ENCODE measurements around the gene SOBP. TPM values are rescaled to one million over a fixed set of nuclear protein-coding genes. Genes with fewer than 3 reads are reported as not detected.

SOBP gene
- total RNA-seq, 4 donors from 2014 or later, result 3.8 to 32.5 (median 19.4) TPM

DNA sequence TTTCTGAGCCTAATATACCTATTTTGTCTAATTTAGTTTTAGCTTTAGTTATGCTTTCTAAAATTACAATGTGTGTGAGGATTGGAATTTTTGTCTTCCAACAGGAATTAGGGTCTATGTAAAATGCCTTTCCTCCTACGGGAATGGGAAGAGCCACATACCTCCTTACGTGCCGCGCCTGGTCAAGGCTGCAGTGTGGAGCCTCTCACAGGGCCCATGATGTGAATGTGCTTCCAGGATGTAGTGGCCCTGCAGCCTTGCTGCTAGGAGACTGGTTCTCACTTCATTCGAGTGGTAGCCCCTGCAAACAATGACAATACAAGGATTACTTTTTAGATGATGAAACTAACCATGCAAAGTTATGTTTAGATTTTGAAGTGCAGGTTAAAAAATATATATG, 110.2 kb downstream of the SOBP start:
- Histone ChIP-seq H3K36me3 (no peaks in the 10 kb centered on the region), H3K27ac (no peak overlapping the region), H3K4me1 (peaks cover 32 to 38% of the 10 kb centered on the region in 2 donors), H3K27me3 (no peaks in the 10 kb centered on the region), H3K9me3 (no peaks in the 10 kb centered on the region), H3K4me3 (no peak overlapping the region)
- intact Hi-C loops (cut with DNase I; ENCODE audit: low total_unique reads) (no loop called here), in situ Hi-C loops (cut with MboI; ENCODE audit: low sequenced_read_pairs in 4 of 4) (no loop called here)
- TF ChIP-seq POLR2A (IDR thresholded peaks at IDR 0.05), result no peak
- TF ChIP-seq, protein P1, sequence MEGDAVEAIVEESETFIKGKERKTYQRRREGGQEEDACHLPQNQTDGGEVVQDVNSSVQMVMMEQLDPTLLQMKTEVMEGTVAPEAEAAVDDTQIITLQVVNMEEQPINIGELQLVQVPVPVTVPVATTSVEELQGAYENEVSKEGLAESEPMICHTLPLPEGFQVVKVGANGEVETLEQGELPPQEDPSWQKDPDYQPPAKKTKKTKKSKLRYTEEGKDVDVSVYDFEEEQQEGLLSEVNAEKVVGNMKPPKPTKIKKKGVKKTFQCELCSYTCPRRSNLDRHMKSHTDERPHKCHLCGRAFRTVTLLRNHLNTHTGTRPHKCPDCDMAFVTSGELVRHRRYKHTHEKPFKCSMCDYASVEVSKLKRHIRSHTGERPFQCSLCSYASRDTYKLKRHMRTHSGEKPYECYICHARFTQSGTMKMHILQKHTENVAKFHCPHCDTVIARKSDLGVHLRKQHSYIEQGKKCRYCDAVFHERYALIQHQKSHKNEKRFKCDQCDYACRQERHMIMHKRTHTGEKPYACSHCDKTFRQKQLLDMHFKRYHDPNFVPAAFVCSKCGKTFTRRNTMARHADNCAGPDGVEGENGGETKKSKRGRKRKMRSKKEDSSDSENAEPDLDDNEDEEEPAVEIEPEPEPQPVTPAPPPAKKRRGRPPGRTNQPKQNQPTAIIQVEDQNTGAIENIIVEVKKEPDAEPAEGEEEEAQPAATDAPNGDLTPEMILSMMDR (IDR thresholded peaks at IDR 0.05 in 4 of 5, conservative IDR thresholded peaks at IDR 0.05 in 1 of 5), result no peak
- ATAC-seq (no peak), DNase-seq (no peak)

DNA sequence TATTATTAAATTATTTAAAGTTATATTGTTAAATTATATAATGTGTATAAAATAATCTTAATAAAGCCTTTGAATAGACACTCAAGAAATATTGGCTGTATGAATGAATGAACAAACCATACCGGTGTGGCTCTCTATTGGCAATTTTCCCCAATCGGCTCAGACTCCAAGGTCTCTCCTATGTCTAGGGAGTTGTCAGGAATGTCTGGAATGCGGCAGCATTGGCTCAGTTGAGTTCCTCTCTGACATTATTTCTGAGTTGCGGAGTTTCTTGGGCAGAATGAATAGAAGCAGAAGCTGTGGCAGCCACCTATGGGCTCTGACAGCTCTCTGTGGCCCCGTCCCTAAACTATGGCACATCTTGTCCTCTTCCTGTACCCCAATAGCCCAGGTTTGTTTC, 111.0 kb downstream of the SOBP start:
- no peak for TF ChIP-seq POLR2A (IDR thresholded peaks at IDR 0.05)
- TF ChIP-seq, protein P1 (IDR thresholded peaks at IDR 0.05 in 4 of 5, conservative IDR thresholded peaks at IDR 0.05 in 1 of 5), result no peak
- H3K27ac ChIP-seq, result peak overlapping the region in 2 of 4 donors; percentile 10 to 34
- in situ Hi-C loops (cut with MboI; ENCODE audit: low sequenced_read_pairs in 4 of 4) (no loop called here), intact Hi-C loops (cut with DNase I; ENCODE audit: low total_unique reads) (no loop called here)
- no peak overlapping the region for H3K4me3 ChIP-seq
- peaks cover 32 to 38% of the 10 kb centered on the region in 2 donors for H3K4me1 ChIP-seq
- H3K36me3 ChIP-seq, result no peaks in the 10 kb centered on the region
- no peaks in the 10 kb centered on the region for H3K9me3 ChIP-seq
- DNase-seq (peak in 1 of 2 donors; percentile 33), ATAC-seq (peak in 1 of 2 donors; percentile 53)
- no peaks in the 10 kb centered on the region for H3K27me3 ChIP-seq

DNA sequence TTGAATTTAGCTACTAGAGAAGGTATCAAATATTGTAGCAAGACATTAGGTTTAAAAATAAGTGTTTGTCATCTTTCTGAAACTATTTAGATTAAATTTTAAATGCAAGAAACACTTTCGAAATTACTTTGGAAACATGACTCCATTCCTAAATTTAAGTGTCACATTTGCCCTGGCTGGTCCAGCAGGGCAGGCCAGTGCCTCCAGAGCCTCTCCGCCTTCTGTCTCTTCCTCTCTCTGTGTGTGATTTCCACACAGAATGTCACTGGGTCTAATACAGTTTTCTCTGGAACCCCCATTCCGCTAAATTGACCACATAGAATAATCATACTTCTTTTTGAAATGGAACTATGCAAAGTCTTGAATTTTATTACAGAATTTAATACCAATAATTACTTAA, 111.5 kb downstream of the SOBP start:
- intact Hi-C loops (cut with DNase I; ENCODE audit: low total_unique reads) (no loop called here), in situ Hi-C loops (cut with MboI; ENCODE audit: low sequenced_read_pairs in 4 of 4) (no loop called here)
- Histone ChIP-seq H3K4me3 (no peak overlapping the region), H3K9me3 (no peaks in the 10 kb centered on the region), H3K4me1 (peaks cover 34 to 41% of the 10 kb centered on the region in 2 donors), H3K36me3 (no peaks in the 10 kb centered on the region), H3K27ac (peak overlapping the region in 1 of 4 donors; percentile 34), H3K27me3 (no peaks in the 10 kb centered on the region)
- no peak for DNase-seq
- peak in 1 of 2 donors; percentile 58 for ATAC-seq
- TF ChIP-seq, protein P1 (IDR thresholded peaks at IDR 0.05 in 4 of 5, conservative IDR thresholded peaks at IDR 0.05 in 1 of 5), result no peak
- no peak for TF ChIP-seq POLR2A (IDR thresholded peaks at IDR 0.05)

DNA sequence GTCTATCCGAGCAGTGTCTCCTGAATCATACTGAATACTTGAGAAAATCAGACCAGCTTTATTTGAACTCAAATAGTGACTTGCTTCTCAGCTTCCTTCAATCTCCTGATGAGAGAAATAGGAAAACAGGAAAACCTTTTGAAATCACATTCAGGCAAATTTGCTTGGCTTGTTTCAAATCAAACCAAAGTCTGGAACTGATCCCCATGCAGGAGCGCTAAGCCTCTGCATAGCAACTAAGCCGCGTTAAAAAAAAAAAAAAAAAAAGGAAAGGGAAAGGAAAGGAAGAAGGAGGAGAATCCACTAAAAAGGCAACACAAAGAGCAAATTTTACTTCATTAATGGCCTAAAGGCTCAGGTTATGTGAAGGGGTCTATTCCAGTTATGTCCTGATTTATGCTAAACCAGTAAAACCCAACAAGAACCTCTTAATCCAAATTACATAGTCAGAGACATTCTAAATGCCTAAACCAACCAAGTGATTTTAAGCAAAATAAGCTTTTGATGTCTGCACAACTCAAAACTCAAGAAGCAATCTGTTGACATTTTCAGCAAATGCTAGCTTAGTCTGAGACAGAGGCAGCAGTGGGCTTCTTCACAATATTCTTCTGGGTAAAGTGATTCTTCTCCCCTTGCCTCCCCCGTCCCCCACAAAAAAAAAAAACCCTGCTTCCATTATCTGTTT, 112.5 kb downstream of the SOBP start:
- DNase-seq (no peak), ATAC-seq (no peak)
- H3K27me3 ChIP-seq, result no peaks in the 10 kb centered on the region
- no peaks in the 10 kb centered on the region for H3K9me3 ChIP-seq
- H3K36me3 ChIP-seq, result no peaks in the 10 kb centered on the region
- H3K4me3 ChIP-seq, result no peak overlapping the region
- TF ChIP-seq, protein P1 (IDR thresholded peaks at IDR 0.05 in 4 of 5, conservative IDR thresholded peaks at IDR 0.05 in 1 of 5), result no peak
- no peak for TF ChIP-seq POLR2A (IDR thresholded peaks at IDR 0.05)
- intact Hi-C loops (cut with DNase I; ENCODE audit: low total_unique reads) (no loop called here), in situ Hi-C loops (cut with MboI; ENCODE audit: low sequenced_read_pairs in 4 of 4) (no loop called here)
- peaks cover 41 to 47% of the 10 kb centered on the region in 2 donors for H3K4me1 ChIP-seq
- H3K27ac ChIP-seq, result no peak overlapping the region

DNA sequence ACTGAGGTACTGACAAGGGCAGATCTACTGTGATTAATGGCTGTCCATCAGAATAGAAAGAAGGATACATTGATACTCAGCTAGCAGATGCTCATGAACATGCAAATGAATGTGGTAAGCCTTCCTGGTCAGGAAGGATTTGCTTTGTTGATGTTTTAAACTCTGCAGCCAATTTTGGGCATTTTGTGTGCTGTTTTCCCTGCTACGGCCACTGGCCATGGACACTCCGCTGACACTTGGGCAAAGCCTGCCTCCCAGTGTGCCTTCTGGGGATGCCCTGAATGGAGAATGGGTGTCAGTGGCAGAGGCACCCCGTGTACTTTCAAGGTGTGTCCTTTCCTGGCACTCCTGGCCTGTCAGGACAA, 113.1 kb downstream of the SOBP start:
- Histone ChIP-seq H3K36me3 (no peaks in the 10 kb centered on the region), H3K9me3 (no peaks in the 10 kb centered on the region), H3K4me3 (no peak overlapping the region), H3K27ac (no peak overlapping the region), H3K27me3 (no peaks in the 10 kb centered on the region), H3K4me1 (peaks cover 41 to 52% of the 10 kb centered on the region in 2 donors)
- no peak for TF ChIP-seq POLR2A (IDR thresholded peaks at IDR 0.05)
- TF ChIP-seq, protein P1 (IDR thresholded peaks at IDR 0.05 in 4 of 5, conservative IDR thresholded peaks at IDR 0.05 in 1 of 5), result no peak
- in situ Hi-C loops (cut with MboI; ENCODE audit: low sequenced_read_pairs in 4 of 4) (no loop called here), intact Hi-C loops (cut with DNase I; ENCODE audit: low total_unique reads) (no loop called here)
- ATAC-seq (no peak), DNase-seq (no peak)

All from gastrocnemius medialis (tissue), 4 donors.